Small intestine (tissue), 7 donors: Measurements from ENCODE around the gene PTPRCAP. TPM values are rescaled to one million over a fixed set of nuclear protein-coding genes. Genes with fewer than 3 reads are reported as not detected.
"Not testable (repeated sequence)": the region's sequence is repeated elsewhere in the genome, so short reads cannot be mapped to it uniquely, and the experiment has no call there.

Experiments
- DNase-seq, 2 donors: peaks; one replicate each; pipeline versions ENCODE4 v3.0.0 to v3.0.0-alpha.2; 2013
- FAIRE-seq: peaks from 2 replicates; lab custom pipeline; 2012; peaks lifted over from hg19 to GRCh38; lab: Jason Lieb, UNC
- H3K27ac ChIP-seq, 3 donors: one replicate each; pipeline ENCODE4 v1.5.1; 2013; ENCODE audit warnings: low read length in 2 of 3, mild to moderate bottlenecking in 2 of 3, control low read depth in 1 of 3, inconsistent platforms in 1 of 3, low read depth in 1 of 3, moderate library complexity in 1 of 3
- H3K27me3 ChIP-seq, 3 donors: one replicate each; pipeline ENCODE4 v1.6.1; 2013; ENCODE audit warnings: low read length in 3 of 3, inconsistent platforms in 1 of 3; ENCODE audit not compliant: control insufficient read depth in 3 of 3, insufficient read depth in 3 of 3
- H3K36me3 ChIP-seq, 3 donors: one replicate each; pipeline ENCODE4 v1.6.1; 2013; ENCODE audit warnings: low read length in 3 of 3, inconsistent platforms in 1 of 3, low read depth in 1 of 3, mild to moderate bottlenecking in 1 of 3, moderate library complexity in 1 of 3; ENCODE audit not compliant: control insufficient read depth in 3 of 3, insufficient read depth in 2 of 3
- H3K4me1 ChIP-seq, 3 donors: one replicate each; pipeline ENCODE4 v1.6.1; 2013; ENCODE audit warnings: low read length in 2 of 3, inconsistent platforms in 1 of 3, low read depth in 1 of 3, mild to moderate bottlenecking in 1 of 3, moderate library complexity in 1 of 3; ENCODE audit not compliant: control insufficient read depth in 3 of 3, insufficient read depth in 2 of 3
- H3K4me3 ChIP-seq, 3 donors: one replicate each; pipeline ENCODE4 v1.5.1; 2013; ENCODE audit warnings: low read length in 3 of 3, control low read depth in 1 of 3, inconsistent platforms in 1 of 3, low read depth in 1 of 3, mild to moderate bottlenecking in 1 of 3, moderate library complexity in 1 of 3
- H3K9me3 ChIP-seq, 2 donors: one replicate each; pipeline ENCODE4 v1.6.1; 2013; ENCODE audit warnings: low read depth in 1 of 2, low read length in 1 of 2; ENCODE audit not compliant: control insufficient read depth in 2 of 2, insufficient read depth in 1 of 2
- WGBS, 3 donors: extraction: QIAGEN DNeasy Blood & Tissue Kit; methylation state at CpG; one replicate each; pipeline ENCODE4 v1.1.7; 2013; 5-methylcytosine and 5-hydroxymethylcytosine counted together
- polyA plus RNA-seq, 4 donors: library from polyadenylated mRNA; stranded (reverse) in 3 of 4; unstranded in 1 of 4; fragments of 200-250 nt in 3 of 4; fragments of 120-200 nt in 1 of 4; gene quantifications; one replicate each; pipeline versions ENCODE4 v1.2.1 to v1.2.3, GENCODE V29; 2013
- donor health status: healthy with polysubstance abuse.
- donor health status: control.
- donor health status: control.
- donor health status: Bipolar disorder and iron deficiency.
- donor health status: healthy.

The PTPRCAP gene
- polyA plus RNA-seq, 4 donors: 7.5 to 34.6 (median 15.9) TPM

- Histone ChIP-seq H3K27me3 (no peaks in the 10 kb centered on the region), H3K9me3 (peaks cover 0 to 6% of the 10 kb centered on the region in 2 donors), H3K27ac (peak overlapping the region; percentile 44 to 85 (median 69)), H3K4me3 (peak overlapping the region; percentile 28 to 65 (median 50)), H3K36me3 (peaks cover 0 to 21% (median 0%) of the 10 kb centered on the region in 3 donors), H3K4me1 (peaks cover 2 to 13% (median 2%) of the 10 kb centered on the region in 3 donors)
- 18 to 31% (median 24%) methylated on average over 19 of the region's 19 CpGs for WGBS, 3 donors
- DNase-seq: no peak
- FAIRE-seq: no peak
These were observed 44.9 kb upstream of the PTPRCAP start for GRCh38 chr11:67482275-67482826.

DNA sequence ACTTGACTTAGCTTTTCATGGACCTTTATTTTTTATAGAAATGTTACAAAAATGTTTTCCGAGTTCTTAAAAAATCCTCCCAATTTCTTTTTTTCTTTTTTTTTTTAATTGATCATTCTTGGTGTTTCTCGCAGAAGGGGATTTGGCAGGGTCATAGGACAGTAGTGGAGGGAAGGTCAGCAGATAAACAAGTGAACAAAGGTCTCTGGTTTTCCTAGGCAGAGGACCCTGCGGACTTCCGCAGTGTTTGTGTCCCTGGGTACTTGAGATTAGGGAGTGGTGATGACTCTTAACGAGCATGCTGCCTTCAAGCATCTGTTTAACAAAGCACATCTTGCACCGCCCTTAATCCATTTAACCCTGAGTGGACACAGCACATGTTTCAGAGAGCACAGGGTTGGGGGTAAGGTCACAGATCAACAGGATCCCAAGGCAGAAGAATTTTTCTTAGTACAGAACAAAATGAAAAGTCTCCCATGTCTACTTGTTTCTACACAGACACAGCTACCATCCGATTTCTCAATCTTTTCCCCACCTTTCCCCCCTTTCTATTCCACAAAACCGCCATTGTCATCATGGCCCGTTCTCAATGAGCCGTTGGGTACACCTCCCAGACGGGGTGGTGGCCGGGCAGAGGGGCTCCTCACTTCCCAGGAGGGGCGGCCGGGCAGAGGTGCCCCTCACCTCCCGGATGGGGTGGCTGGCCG is 40.0 kb upstream of the PTPRCAP start:
- FAIRE-seq: not testable (repeated sequence)

DNA sequence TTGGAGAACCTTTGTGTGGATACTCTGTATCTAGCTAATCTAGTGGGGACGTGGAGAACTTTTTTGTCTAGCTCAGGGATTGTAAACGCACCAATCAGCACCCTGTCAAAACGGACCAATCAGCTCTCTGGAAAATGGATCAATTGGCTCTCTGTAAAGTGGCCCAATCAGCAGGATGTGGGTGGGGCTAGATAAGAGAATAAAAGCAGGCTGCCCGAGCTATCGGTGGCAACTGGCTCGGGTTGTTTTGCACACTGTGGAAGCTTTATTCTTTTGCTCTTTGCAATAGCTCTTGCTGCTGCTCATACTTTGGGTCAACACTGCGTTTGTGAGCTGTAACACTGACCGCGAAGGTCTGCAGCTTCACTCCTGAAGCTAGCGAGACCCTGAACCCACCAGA is 39.2 kb upstream of the PTPRCAP start:
- not testable (repeated sequence) for H3K4me3 ChIP-seq, H3K27ac ChIP-seq, H3K27me3 ChIP-seq, DNase-seq, FAIRE-seq, H3K36me3 ChIP-seq, H3K9me3 ChIP-seq, H3K4me1 ChIP-seq
- WGBS, 3 donors: 64 to 75% (median 72%) methylated on average over 10 of the region's 10 CpGs

More for the DNA sequence above, 40.0 kb upstream of the PTPRCAP start:
- not testable (repeated sequence) for H3K27ac ChIP-seq, H3K27me3 ChIP-seq, H3K4me1 ChIP-seq, H3K9me3 ChIP-seq, DNase-seq, H3K4me3 ChIP-seq, H3K36me3 ChIP-seq
- WGBS, 3 donors: 79 to 84% (median 80%) methylated on average over 12 to 14 of the region's 16 CpGs

DNA sequence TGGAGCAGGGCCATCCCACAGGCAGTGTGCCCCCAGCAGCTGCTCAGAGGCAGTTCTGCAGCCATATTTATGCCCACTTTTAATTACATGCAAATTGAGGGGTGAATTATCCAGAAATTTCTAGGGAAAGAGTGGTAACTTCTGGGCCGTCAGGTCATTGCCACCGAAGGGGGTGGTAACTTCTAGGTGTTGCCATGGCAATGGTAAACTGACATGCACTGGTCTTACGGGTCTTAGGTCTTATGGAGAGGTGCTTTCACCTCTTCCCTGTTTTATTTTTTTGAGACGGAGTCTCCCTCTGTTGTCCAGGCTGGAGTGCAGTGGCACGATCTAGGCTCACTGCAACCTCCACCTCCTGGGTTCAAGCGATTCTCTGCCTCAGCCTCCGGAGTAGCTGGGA is 35.4 kb upstream of the PTPRCAP start:
- FAIRE-seq (no peak), DNase-seq (no peak)
- H3K36me3 ChIP-seq: no peaks in the 10 kb centered on the region
- H3K9me3 ChIP-seq: peaks cover 0 to 3% of the 10 kb centered on the region in 2 donors
- peaks cover 0 to 11% (median 0%) of the 10 kb centered on the region in 3 donors for H3K4me1 ChIP-seq
- no peaks in the 10 kb centered on the region for H3K27me3 ChIP-seq
- WGBS, 3 donors: 75 to 86% (median 85%) methylated on average over 7 of the region's 7 CpGs
- no peak overlapping the region for H3K4me3 ChIP-seq
- no peak overlapping the region for H3K27ac ChIP-seq

GRCh38 chr11:67470337-67471002 is 33.0 kb upstream of the PTPRCAP start:
- no peak for FAIRE-seq
- peak in 1 of 2 donors; percentile 24 for DNase-seq

DNA sequence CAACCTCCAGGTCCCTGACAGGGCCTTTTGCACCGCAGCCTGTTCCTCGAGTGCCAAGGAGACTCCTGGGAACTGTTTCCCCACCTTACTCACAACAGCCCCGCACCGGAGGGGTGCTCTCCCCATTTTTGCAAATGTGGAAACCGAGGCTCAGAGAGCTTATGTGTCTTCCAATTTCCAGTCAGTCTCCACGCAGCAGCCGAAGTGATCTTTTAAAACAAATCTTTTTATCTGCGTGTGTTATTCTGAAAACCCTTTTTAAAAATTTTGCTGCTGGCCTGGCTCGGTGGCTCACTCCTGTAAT is 32.0 kb upstream of the PTPRCAP start:
- no peaks in the 10 kb centered on the region for H3K9me3 ChIP-seq
- H3K27ac ChIP-seq: peak overlapping the region; percentile 75 to 96 (median 80)
- DNase-seq: no peak
- 6 to 13% (median 10%) methylated on average over 9 of the region's 9 CpGs for WGBS, 3 donors
- FAIRE-seq: no peak
- peaks cover 0 to 21% (median 0%) of the 10 kb centered on the region in 3 donors for H3K36me3 ChIP-seq
- H3K4me3 ChIP-seq: peak overlapping the region; percentile 43 to 84 (median 81)
- peaks cover 0 to 32% (median 7%) of the 10 kb centered on the region in 3 donors for H3K4me1 ChIP-seq
- H3K27me3 ChIP-seq: no peaks in the 10 kb centered on the region

More at GRCh38 chr11:67470337-67471002, 33.0 kb upstream of the PTPRCAP start:
- Histone ChIP-seq H3K9me3 (no peaks in the 10 kb centered on the region), H3K27ac (no peak overlapping the region), H3K4me1 (peaks cover 0 to 27% (median 4%) of the 10 kb centered on the region in 3 donors), H3K36me3 (peaks cover 0 to 15% (median 0%) of the 10 kb centered on the region in 3 donors), H3K27me3 (no peaks in the 10 kb centered on the region), H3K4me3 (no peak overlapping the region)
- WGBS, 3 donors: 63 to 75% (median 66%) methylated on average over 8 of the region's 8 CpGs

GRCh38 chr11:67468759-67469507 is 31.5 kb upstream of the PTPRCAP start, which contains the start of gene TMEM134:
Gene TMEM134 (minus strand): TSS chr11:67469251. CDS start chr11:67469192, 59 bp downstream.
- DNase-seq (peak; percentile 91 to 95), FAIRE-seq (no peak)
- Histone ChIP-seq H3K36me3 (peaks cover 0 to 25% (median 0%) of the 10 kb centered on the region in 3 donors), H3K27me3 (no peaks in the 10 kb centered on the region), H3K4me1 (peaks cover 2 to 37% (median 7%) of the 10 kb centered on the region in 3 donors), H3K9me3 (no peaks in the 10 kb centered on the region), H3K27ac (peak within 1 kb of the TSS; percentile 80 to 96 (median 95)), H3K4me3 (peak within 1 kb of the TSS; percentile 81 to 84 (median 84))
- WGBS, 3 donors: 0 to 1% (median 0%) methylated on average over 40 to 76 of the region's 76 CpGs

DNA sequence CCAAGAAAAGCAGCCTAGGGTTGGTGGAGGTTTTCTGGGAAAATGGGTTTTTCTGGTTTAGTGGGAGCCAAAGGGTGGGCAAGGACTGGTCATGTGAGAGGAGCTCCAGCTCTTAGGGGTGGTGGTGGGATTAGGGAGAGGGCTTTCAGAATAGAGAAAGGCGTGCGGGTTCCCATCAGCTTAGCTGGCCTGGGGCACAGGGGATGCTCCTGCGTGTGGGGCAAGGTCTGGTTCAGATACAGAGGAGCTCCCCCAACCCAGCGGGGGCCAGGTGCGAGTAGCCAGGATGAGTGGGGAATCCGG is 30.9 kb upstream of the PTPRCAP start:
- FAIRE-seq (no peak), DNase-seq (no peak)
- Histone ChIP-seq H3K27me3 (no peaks in the 10 kb centered on the region), H3K4me1 (peaks cover 2 to 40% (median 7%) of the 10 kb centered on the region in 3 donors), H3K9me3 (no peaks in the 10 kb centered on the region), H3K36me3 (peaks cover 0 to 29% (median 0%) of the 10 kb centered on the region in 3 donors), H3K4me3 (peak overlapping the region; percentile 81 to 84 (median 84)), H3K27ac (peak overlapping the region; percentile 52 to 95 (median 86))
- WGBS, 3 donors: 0 to 4% (median 0%) methylated on average over 6 of the region's 6 CpGs
